ENCODE data around the gene KIF5A. TPM values are rescaled to one million over a fixed set of nuclear protein-coding genes. Genes with fewer than 3 reads are reported as not detected.
A peak's percentile ranks its signal among the peaks of the same experiment; 100 is the strongest.
"Not testable (repeated sequence)": the region's sequence is repeated elsewhere in the genome, so short reads cannot be mapped to it uniquely, and the experiment has no call there.

Gene KIF5A
- total RNA-seq, 1 donor = 0.72 TPM

DNA sequence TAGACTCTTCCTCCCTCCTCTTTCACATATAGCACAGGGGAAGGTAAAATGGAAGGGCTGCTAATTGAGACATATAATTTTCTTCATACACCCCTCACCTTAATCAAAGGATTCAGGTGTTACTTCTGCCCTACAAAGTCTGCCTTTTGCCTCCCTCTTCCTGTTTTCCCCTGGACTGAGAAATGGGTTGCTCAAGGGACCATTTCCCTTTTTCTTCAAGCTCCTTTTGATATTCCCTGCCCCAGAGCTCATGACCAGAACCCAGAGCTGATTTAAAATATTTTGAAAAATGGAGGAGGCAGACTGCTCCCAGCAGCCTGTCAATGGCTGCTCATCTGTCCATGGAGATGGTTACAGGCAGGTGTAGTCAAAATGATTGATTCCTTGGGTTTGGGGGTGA, 34.8 kb downstream of the KIF5A start:
- DNase-seq (ENCODE audit: low read depth) = no peak
- no peak overlapping the region for H3K4me3 ChIP-seq (ENCODE audit: low read depth, low read length)
- TF ChIP-seq, protein P1, sequence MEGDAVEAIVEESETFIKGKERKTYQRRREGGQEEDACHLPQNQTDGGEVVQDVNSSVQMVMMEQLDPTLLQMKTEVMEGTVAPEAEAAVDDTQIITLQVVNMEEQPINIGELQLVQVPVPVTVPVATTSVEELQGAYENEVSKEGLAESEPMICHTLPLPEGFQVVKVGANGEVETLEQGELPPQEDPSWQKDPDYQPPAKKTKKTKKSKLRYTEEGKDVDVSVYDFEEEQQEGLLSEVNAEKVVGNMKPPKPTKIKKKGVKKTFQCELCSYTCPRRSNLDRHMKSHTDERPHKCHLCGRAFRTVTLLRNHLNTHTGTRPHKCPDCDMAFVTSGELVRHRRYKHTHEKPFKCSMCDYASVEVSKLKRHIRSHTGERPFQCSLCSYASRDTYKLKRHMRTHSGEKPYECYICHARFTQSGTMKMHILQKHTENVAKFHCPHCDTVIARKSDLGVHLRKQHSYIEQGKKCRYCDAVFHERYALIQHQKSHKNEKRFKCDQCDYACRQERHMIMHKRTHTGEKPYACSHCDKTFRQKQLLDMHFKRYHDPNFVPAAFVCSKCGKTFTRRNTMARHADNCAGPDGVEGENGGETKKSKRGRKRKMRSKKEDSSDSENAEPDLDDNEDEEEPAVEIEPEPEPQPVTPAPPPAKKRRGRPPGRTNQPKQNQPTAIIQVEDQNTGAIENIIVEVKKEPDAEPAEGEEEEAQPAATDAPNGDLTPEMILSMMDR (IDR thresholded peaks at IDR 0.05; ENCODE audit: insufficient read depth, low read length) = no peak

DNA sequence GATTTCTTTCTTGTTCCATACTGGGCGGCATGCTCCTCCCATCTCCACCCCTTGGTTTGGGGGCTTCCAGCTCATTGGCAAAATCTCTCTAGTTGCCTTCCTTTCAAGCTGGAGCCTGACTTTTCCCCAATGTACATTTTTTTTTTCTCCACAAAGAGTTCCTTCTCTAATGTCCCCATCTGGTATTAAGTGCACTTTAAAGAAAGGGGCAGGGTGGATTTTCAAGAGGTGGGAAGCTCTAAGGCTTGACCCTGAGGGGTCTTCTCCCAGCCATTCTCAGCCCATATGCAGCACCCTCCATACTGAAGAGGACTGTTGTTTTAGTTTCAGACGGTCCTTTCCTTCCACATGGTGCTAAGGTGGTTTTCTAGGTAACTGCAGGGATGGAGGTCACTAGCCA, 35.3 kb downstream of the KIF5A start:
- TF ChIP-seq, protein P1 (IDR thresholded peaks at IDR 0.05; ENCODE audit: insufficient read depth, low read length) = no peak
- no peak for DNase-seq (ENCODE audit: low read depth)

DNA sequence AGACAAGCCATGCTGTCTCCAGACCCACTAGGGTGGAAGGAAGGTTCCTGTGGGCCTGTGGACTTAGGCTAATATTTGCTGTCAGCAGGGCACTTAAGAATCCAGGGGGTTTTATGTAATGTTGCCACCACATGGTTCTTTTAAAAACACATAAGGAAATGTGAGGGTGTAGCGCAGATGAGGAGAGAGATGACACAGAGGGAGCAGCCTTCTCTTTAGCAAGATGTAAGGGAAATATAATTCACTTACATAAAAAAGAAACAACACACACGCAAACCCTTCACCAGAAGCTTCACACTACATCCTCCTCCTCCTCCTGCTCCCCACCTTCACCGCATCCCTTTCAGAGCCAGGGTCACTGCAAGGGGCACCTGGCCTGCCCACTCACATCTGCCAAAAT, 36.3 kb downstream of the KIF5A start:
- no peak for DNase-seq (ENCODE audit: low read depth)
- TF ChIP-seq, protein P1 (IDR thresholded peaks at IDR 0.05; ENCODE audit: insufficient read depth, low read length) = no peak
- no peak overlapping the region for H3K4me3 ChIP-seq (ENCODE audit: low read depth, low read length)

More for the DNA sequence above, 35.3 kb downstream of the KIF5A start:
- H3K4me3 ChIP-seq (ENCODE audit: low read depth, low read length) = no peak overlapping the region

DNA sequence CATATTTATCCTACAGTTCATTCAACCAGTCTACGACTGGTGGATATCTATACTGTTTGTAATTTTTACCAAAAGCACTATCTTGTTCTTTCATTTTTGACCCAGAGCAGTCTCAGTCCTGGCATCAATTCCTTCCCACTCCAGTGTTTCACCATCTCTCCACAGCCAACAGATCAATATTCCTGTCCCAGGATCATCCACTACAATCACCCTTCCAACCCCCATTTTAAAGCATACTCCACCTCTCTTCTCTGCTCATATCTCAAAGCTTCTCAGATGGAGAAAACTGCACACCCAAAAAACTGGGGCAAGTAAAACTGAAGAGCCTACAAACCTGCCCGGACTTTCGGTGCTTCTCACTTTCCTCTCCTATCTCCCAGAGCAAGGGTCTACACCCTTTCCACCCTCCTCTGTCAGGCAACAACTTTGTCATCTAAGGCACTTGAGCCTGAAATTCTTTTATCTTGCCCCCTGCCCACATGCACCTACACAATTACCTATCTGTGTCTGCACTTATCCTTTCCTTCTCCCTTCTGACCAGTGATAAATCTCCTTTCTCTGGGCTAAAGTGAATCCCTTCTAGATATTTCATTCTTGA, 37.1 kb downstream of the KIF5A start:
- no peak for DNase-seq (ENCODE audit: low read depth)
- TF ChIP-seq, protein P1 (IDR thresholded peaks at IDR 0.05; ENCODE audit: insufficient read depth, low read length) = no peak
- no peak overlapping the region for H3K4me3 ChIP-seq (ENCODE audit: low read depth, low read length)

DNA sequence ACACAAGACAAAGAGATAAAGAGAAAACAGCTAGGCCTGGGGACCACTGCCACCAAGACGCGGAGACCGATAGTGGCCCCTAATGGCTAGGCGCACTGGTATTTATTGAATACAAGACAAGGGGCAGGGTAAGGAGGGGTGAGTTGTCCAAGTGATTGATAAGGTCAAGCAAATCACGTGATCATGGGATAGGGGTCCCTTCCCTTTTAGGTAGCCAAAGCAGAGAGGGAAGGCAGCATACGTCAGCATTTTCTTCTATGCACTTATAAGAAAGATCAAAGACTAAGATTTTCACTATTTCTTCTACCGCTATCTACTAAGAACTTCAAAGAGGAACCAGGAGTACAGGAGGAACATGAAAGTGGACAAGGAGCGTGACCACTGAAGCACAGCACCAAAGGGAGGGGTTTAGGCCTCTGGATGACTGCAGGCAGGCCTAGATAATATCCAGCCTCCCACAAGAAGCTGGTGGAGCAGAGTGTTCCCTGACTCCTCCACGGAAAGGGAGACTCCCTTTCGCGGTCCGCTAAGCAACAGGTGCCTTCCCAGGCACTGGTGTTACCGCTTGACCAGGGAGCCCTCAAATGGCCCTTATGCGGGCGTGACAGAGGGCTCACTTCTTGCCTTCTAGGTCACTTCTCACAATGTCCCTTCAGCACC, 39.2 kb downstream of the KIF5A start:
- DNase-seq (ENCODE audit: low read depth); H3K4me3 ChIP-seq (ENCODE audit: low read depth, low read length): not testable (repeated sequence)

DNA sequence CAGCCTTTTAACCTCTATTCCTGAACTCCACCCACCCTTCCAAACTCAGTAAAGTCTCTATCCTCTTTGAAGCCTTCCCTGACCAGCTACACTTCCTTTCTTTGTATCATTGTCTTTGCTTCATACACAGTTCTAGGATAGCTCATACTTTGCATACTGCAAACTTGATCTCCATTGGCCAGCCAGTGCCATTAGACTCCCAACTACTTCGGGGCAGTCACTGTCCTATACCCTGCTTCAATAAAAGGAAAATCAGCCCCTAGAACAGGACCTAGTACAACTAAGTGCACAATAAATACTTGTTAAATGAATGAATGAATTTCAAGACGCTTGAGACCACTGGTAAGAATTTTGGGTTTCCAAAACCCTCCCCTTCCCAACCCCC, 40.6 kb downstream of the KIF5A start:
- peak overlapping the region; percentile 82 for H3K4me3 ChIP-seq (ENCODE audit: low read depth, low read length)
- no peak for DNase-seq (ENCODE audit: low read depth)
- TF ChIP-seq, protein P1 (IDR thresholded peaks at IDR 0.05; ENCODE audit: insufficient read depth, low read length) = no peak

DNA sequence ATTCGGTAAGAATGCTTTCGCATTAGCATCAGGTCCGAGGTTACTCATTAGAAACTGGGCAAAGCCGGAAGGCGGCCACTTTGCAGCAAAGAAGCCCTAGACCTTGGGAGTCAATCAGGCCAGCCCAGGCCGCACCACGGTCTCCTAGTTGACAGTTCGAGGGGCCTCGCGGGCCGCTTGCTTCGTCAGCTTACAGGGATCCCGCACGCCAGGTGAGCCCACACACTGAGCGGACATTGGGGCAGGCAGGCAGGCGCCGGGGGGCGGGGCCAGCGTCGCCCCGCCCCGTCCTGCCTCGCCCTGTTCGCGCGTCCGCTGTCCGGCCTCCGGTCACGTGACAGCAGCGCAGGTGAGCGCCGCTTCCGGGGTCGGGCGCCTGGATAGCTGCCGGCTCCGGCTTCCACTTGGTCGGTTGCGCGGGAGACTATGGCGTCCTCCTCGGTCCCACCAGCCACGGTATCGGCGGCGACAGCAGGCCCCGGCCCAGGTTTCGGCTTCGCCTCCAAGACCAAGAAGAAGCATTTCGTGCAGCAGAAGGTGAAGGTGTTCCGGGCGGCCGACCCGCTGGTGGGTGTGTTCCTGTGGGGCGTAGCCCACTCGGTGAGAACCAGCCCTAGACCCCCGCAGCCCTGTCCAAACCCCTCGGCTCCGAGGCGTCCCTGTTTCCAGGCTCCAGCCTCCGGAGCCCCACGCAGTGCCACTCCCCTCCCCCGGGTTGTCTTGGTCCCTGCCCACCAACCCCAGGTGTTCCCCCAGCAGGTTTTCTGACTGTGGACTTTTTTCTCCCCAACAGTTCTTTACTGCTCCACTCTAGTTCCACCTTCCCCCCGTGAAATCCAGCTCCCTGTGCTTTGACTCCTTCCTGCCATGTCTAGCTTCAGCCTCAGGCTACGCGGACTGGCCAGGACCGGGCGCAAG, 41.3 kb downstream of the KIF5A start, which contains the start of gene PIP4K2C:
PIP4K2C (plus strand) TSS at position 329 of the 918 bp plus-strand sequence; CDS start at position 427, 98 bp downstream.
- TF ChIP-seq, protein P1 (IDR thresholded peaks at IDR 0.05; ENCODE audit: insufficient read depth, low read length) = no peak
- peak within 1 kb of the TSS; percentile 82 for H3K4me3 ChIP-seq (ENCODE audit: low read depth, low read length)
- DNase-seq (ENCODE audit: low read depth) = peak; percentile 34

Measured in fibroblast of the aortic adventitia (primary cell).